NCI-H2171 treated with DMSO at 0.1 percent for 48 hours (cell line): ENCODE measurements around the gene TSC1.
"Not testable (repeated sequence)": the region's sequence is repeated elsewhere in the genome, so short reads cannot be mapped to it uniquely, and the experiment has no call there.

Experiments
- DNase-seq: peaks from one replicate; lab custom pipeline; 2025; lab: John Stamatoyannopoulos, UW

The TSC1 gene

GRCh38 chr9:132944294-132945185, at the start of gene TSC1:
Gene TSC1 (minus strand): TSS chr9:132944616. CDS start chr9:132928872, 15,744 bp downstream.
- DNase-seq, result peak; percentile 98

GRCh38 chr9:132993511-132993939, 49.1 kb upstream of the TSC1 start:
- no peak for DNase-seq

DNA sequence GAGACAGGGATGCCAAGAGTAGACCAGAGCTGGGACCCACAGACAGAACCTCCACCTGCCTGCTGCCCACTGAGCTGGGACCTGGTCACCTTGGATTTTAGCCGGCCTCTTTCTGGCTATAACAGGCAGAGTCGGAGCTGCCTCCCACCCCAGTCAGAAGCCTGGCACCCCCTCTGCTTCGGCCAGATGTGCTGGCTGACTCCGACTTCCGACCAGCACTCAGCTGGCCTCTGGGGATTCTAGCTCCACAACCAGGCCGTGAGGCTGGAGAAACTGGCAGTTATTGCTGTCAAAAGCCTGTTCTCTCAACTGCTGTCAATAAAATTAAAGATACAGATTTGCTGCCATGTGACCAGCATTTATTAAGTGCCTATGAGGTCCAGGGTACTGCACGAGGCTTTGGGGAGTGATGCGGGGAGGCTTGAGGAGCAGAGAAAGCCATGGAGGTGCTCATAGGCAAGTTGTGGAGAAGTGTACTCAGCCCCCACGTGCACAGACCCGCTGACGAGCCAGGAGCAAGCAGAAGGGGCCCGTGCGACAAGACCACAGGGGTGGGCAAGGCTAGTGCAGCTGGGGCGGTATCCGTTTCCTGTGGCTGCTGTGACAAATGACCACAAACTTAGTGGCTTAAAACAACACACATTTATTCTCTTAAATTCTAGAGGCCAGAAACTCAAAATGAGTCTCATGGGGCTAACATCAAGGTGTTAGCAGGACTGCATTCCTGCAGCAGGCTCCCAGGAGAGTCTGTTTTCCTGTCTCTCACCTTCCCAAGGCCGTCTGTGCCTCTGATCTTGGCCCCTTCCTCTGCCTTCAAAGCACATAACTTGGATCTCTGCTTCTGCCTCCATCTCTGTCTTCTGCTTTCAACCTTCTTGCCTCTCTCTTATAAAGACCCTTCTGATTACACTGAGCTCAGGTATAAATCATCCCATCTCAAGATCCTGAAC, 47.2 kb upstream of the TSC1 start:
- DNase-seq, result no peak

GRCh38 chr9:132990781-132991180, 46.4 kb upstream of the TSC1 start:
- no peak for DNase-seq

DNA sequence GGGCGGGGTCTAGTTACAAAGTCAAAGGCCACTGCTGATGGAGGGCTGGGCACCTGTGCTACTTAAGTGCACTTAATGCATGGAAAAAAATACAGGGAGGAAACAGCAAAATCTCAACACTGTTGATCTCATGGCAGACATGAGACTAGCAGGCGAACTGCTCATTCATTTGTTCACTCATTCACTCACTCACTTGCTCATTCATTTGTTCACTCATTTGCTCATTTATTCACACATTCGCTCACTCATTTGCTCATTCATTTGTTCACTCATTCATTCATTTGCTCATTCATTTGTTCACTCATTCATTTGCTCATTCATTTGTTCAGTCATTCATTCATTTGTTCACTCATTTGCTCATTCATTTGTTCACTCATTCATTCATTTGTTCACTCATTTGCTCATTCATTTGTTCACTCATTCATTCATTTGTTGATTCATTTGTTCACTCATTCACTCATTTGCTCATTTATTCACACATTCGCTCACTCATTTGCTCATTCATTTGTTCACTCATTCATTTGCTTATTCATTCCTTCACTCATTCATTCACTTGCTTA, 45.7 kb upstream of the TSC1 start:
- not testable (repeated sequence) for DNase-seq

- no peak for DNase-seq
These were observed 45.1 kb upstream of the TSC1 start for GRCh38 chr9:132989414-132989996.

DNA sequence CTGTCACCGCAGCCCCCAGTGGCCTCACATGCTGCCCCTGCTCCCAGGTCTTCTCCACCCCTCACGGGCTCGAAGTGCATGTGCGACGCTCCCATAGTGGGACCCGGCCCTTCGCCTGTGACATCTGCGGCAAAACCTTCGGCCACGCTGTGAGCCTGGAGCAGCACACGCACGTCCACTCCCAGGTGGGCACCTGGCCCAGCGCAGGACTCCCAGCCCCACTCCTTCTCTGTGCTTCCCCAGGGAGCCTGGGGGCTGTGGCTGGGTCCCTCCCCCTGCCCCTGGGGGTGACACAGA, 44.5 kb upstream of the TSC1 start:
- no peak for DNase-seq

- DNase-seq, result no peak
These were observed 44.0 kb upstream of the TSC1 start for GRCh38 chr9:132988244-132989013.

- no peak for DNase-seq
These were observed 42.5 kb upstream of the TSC1 start for GRCh38 chr9:132986640-132987620.

- no peak for DNase-seq
These were observed 41.7 kb upstream of the TSC1 start for GRCh38 chr9:132986114-132986513.

- no peak for DNase-seq
These were observed 41.1 kb upstream of the TSC1 start for GRCh38 chr9:132985489-132985888.

DNA sequence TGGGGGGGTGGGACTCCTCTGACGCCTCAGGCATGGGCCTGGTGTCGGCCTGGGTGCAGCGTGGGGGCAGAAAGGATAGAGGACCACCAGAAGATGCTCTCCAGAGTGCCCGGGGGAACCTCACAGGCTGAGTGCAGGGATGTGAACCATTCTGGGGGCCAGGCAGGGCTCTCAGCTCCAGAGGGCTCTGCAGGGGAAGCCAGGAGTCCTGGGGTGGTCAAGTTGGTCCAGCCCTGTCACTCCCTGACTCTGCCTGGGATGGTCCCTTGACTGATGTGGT, 40.6 kb upstream of the TSC1 start:
- no peak for DNase-seq

GRCh38 chr9:132984202-132985070, 40.0 kb upstream of the TSC1 start:
- no peak for DNase-seq

GRCh38 chr9:132983491-132984201, 39.2 kb upstream of the TSC1 start:
- DNase-seq, result no peak

DNA sequence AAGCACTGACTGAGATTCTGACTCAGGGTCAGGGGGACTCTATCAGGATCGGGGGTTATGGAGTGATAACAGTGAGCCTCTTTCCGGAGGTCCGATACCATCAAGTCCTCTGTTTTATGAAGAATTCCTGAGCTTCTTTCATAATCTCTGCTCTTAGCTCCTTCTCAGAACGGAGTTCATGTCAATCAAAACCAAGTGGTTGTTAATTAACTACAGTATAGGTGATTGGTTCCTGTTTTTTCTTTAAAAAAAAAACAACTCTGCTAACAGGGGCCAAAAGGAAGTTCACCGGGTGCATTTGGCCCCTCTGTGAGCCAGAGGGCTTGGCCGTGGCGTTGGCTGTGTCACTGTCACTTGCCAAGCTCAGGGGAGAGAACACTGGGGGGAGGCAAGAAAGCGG, 38.0 kb upstream of the TSC1 start:
- no peak for DNase-seq

DNA sequence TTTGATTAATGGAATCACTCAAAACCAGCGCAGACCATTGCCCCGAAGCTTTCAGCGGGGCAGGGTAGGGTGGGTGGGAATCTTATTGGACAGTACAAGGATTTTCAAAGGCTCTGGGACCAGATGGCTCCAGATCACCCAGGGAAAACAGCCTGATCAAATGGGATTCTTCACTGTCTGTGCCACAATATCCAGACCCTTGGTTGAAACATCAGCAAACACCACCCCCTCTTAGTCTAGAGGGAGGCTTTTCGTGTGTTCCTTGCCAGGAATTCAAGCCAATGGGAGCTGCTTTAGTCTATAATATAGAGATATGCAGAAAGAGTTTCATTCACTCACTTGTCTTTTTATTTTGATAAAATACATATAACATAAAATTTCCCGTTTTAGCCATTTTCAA, 35.7 kb upstream of the TSC1 start:
- DNase-seq, result no peak

GRCh38 chr9:132978451-132979131, 34.2 kb upstream of the TSC1 start, which contains the start of gene GFI1B:
Gene GFI1B (plus strand): TSS chr9:132978694. CDS start chr9:132986679, 7,985 bp downstream.
- DNase-seq, result peak; percentile 66

DNA sequence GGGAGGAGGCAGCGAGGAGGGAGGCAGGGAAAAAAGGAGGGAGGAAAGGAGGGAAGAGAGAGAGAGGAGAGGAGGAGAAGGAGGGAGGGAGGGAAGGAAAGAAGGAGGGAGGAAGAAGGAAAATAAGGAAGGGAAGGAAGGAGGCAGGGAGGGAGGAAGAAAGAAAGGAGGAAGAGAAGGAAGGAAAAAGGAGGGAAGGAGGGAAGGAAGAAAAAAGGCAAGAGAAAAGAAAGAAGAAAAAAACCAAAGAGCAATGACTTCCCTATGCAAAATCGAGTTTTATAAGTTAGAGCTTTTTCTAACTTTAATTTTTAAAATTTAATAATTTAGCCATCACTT, 33.7 kb upstream of the TSC1 start:
- no peak for DNase-seq
